ENCODE results near the gene CDC42BPG.

GRCh38 chr11:64778223-64778472 is 66.3 kb downstream of the CDC42BPG start:
- no peak for TF ChIP-seq POLR2A (IDR thresholded peaks at IDR 0.05)
- TF ChIP-seq CTCF (IDR thresholded peaks at IDR 0.05), result no peak
- TF ChIP-seq POLR2AphosphoS5 (IDR thresholded peaks at IDR 0.05; ENCODE audit: insufficient read depth in 1 of 2, low read depth in 1 of 2), result no peak
